GM12878 (cell line): ENCODE data around the gene GOLGA6L10.
"Not testable (repeated sequence)": the region's sequence is repeated elsewhere in the genome, so short reads cannot be mapped to it uniquely, and the experiment has no call there.

ENCODE experiments used
- RFX5 ChIP-seq: IDR thresholded peaks from 2 replicates; pipeline ENCODE4 v1.6.1; 2011; ENCODE audit warnings: low read depth, low read length, improper control_type of control experiment
- YY1 ChIP-seq: IDR thresholded peaks from 2 replicates; pipeline ENCODE4 v1.6.1; 2011; ENCODE audit warnings: low read depth, mild to moderate bottlenecking, low read length
- TF ChIP-seq, protein P1 (sequence below), 3 experiments: IDR thresholded peaks in 2 of 3; conservative IDR thresholded peaks in 1 of 3; 2 replicates each; pipeline ENCODE4 v1.5.1; 2011; ENCODE audit warnings: low read depth in 3 of 3, low read length in 3 of 3, mild to moderate bottlenecking in 3 of 3, control low read depth in 2 of 3, moderate library complexity in 2 of 3, inconsistent platforms in 1 of 3, mixed read lengths in 1 of 3; ENCODE audit not compliant: control insufficient read depth in 2 of 3, insufficient read depth in 1 of 3; ENCODE audit errors: extremely low read depth in 1 of 3

DNA sequence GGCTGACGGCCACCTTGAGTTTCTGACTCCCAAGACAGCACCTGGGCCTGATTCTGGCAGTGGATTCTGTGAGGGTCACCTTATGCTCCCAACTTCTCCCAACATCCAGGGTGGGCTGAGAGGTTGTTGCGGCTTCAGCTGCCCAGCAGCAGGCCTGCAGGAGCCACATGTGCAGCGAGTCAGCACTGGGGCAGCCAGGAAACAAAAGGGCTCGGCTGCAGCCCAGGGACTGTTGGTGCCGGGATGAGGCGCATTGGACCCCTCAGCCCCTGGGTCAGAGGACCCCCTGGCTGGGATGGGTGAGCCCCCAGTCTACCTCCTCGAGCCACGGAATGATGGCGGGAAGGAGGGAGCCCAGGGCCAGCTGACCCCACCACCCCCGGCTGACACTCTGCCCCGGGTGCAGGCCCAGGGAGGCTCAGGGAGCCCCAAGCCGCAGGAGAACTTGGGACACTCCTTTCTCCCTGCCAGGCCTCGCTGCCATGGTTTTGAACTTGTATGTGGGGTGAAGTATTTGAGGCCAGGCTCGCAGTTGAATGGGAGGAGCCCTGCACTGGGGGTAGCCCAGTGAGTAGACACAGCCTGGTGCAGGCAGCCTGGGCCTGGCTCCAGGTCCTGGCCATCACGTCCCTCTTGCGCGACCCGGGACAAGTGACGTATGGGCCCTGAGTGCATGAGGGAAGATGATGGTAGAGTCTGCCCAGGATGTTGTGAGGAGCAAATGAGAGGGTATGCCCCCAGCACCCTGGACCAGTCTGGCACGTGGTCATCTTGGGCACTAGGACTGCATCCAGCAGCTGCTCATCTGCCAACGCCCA is 35.1 kb downstream of the GOLGA6L10 start:
- TF ChIP-seq YY1, RFX5: not testable (repeated sequence)
- TF ChIP-seq, protein P1, sequence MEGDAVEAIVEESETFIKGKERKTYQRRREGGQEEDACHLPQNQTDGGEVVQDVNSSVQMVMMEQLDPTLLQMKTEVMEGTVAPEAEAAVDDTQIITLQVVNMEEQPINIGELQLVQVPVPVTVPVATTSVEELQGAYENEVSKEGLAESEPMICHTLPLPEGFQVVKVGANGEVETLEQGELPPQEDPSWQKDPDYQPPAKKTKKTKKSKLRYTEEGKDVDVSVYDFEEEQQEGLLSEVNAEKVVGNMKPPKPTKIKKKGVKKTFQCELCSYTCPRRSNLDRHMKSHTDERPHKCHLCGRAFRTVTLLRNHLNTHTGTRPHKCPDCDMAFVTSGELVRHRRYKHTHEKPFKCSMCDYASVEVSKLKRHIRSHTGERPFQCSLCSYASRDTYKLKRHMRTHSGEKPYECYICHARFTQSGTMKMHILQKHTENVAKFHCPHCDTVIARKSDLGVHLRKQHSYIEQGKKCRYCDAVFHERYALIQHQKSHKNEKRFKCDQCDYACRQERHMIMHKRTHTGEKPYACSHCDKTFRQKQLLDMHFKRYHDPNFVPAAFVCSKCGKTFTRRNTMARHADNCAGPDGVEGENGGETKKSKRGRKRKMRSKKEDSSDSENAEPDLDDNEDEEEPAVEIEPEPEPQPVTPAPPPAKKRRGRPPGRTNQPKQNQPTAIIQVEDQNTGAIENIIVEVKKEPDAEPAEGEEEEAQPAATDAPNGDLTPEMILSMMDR (IDR thresholded peaks at IDR 0.05 in 2 of 3, conservative IDR thresholded peaks at IDR 0.05 in 1 of 3; ENCODE audit: control insufficient read depth in 2 of 3, extremely low read depth in 1 of 3, insufficient read depth in 1 of 3, low read depth in 3 of 3, low read length in 3 of 3), result not testable (repeated sequence)
